H1 (cell line): ENCODE measurements around the gene UBR1. TPM values are rescaled to one million over a fixed set of nuclear protein-coding genes. Genes with fewer than 3 reads are reported as not detected.

Experiments used
- CTCF ChIA-PET: fragments of 300-600 bp; sonication (Branson Sonifier 250); formaldehyde crosslinking; loops from one replicate; lab custom pipeline; 2021; ENCODE audit not compliant: partially characterized antibody; lab: Charles Lee
- POLR2A ChIA-PET: fragments of 300-600 bp; sonication (Branson Sonifier 250); formaldehyde crosslinking; loops from one replicate; lab custom pipeline; 2021; ENCODE audit warnings: inconsistent platforms; ENCODE audit not compliant: partially characterized antibody; lab: Charles Lee
- DNase-seq, 2 experiments: peaks; one replicate each; pipeline versions ENCODE4 v3.0.0 to v3.0.0-alpha.2; 2010 to 2022; ENCODE audit warnings: low spot score in 2 of 2, low read depth in 1 of 2, mixed read lengths in 1 of 2
- FAIRE-seq: peaks from 2 replicates; lab custom pipeline; 2011; peaks lifted over from hg19 to GRCh38; lab: Jason Lieb, UNC
- H2AFZ ChIP-seq: 2 replicates; pipeline ENCODE4 v1.8.1; 2012; ENCODE audit warnings: low read length, inconsistent platforms
- H2AK5ac ChIP-seq: 2 replicates; pipeline ENCODE4 v1.6.1; 2013; ENCODE audit warnings: low read depth, low read length
- H2BK120ac ChIP-seq: replicated peaks from 2 replicates; pipeline ENCODE3; 2013; ENCODE audit warnings: low read depth, low read length, inconsistent platforms
- H2BK12ac ChIP-seq: 2 replicates; pipeline ENCODE4 v1.6.1; 2013; ENCODE audit warnings: low read depth, low read length
- H2BK15ac ChIP-seq: 2 replicates; pipeline ENCODE4 v1.6.1; 2013; ENCODE audit warnings: low read length
- H2BK20ac ChIP-seq: 2 replicates; pipeline ENCODE4 v1.6.1; 2013; ENCODE audit warnings: low read length
- H2BK5ac ChIP-seq: 2 replicates; pipeline ENCODE4 v1.6.1; 2013; ENCODE audit warnings: low read depth, low read length
- H3K14ac ChIP-seq: 2 replicates; pipeline ENCODE4 v1.6.1; 2013; ENCODE audit warnings: inconsistent platforms; ENCODE audit not compliant: insufficient read length
- H3K18ac ChIP-seq: 2 replicates; pipeline ENCODE4 v1.6.1; 2013; ENCODE audit warnings: low read length; ENCODE audit errors: extremely low read depth
- H3K23ac ChIP-seq: 2 replicates; pipeline ENCODE4 v1.6.1; 2013; ENCODE audit warnings: inconsistent platforms; ENCODE audit not compliant: insufficient read length
- H3K23me2 ChIP-seq: 2 replicates; pipeline ENCODE4 v1.6.1; 2013; ENCODE audit warnings: low read depth, low read length
- H3K27ac ChIP-seq: 2 replicates; pipeline ENCODE4 v1.6.1; 2011; ENCODE audit warnings: low read depth, low read length, inconsistent platforms
- H3K27me3 ChIP-seq, 4 experiments: replicated peaks in 1 of 4; 1 replicate in 1 of 4; 2 replicates in 3 of 4; pipeline versions ENCODE4 v1.6.1 to v1.8.1; 2011 to 2013; ENCODE audit warnings: low read length in 3 of 4, mild to moderate bottlenecking in 3 of 4, inconsistent platforms in 2 of 4, mixed read lengths in 2 of 4, moderate library complexity in 1 of 4; ENCODE audit not compliant: control insufficient read depth in 3 of 4, insufficient read depth in 3 of 4; ENCODE audit errors: extremely low read depth in 1 of 4
- H3K36me3 ChIP-seq, 4 experiments: 2 replicates each; pipeline versions ENCODE4 v1.6.1 to v1.8.1; 2011 to 2013; ENCODE audit warnings: mild to moderate bottlenecking in 4 of 4, low read length in 3 of 4, moderate library complexity in 2 of 4, control low read depth in 1 of 4, inconsistent platforms in 1 of 4; ENCODE audit not compliant: insufficient read depth in 4 of 4, control insufficient read depth in 2 of 4
- H3K4ac ChIP-seq: replicated peaks from 2 replicates; pipeline ENCODE3; 2013; ENCODE audit warnings: low read length, low read depth, mixed read lengths, inconsistent platforms; ENCODE audit not compliant: insufficient read length
- H3K4me1 ChIP-seq, 4 experiments: replicated peaks in 1 of 4; 1 replicate in 1 of 4; 2 replicates in 3 of 4; pipeline versions ENCODE4 v1.6.1 to v1.8.1; 2011 to 2013; ENCODE audit warnings: low read length in 3 of 4, inconsistent platforms in 2 of 4, mixed read lengths in 1 of 4; ENCODE audit not compliant: insufficient read depth in 4 of 4, control insufficient read depth in 3 of 4
- H3K4me2 ChIP-seq, 2 experiments: 2 replicates each; pipeline versions ENCODE4 v1.6.1 to v1.8.1; 2011 to 2013; ENCODE audit warnings: low read depth in 2 of 2, low read length in 2 of 2, control low read depth in 1 of 2, inconsistent platforms in 1 of 2, mild to moderate bottlenecking in 1 of 2; ENCODE audit not compliant: insufficient read depth in 1 of 2
- H3K4me3 ChIP-seq, 4 experiments: fragments of 200-600, 300-600 bp in 1 of 4; sonication (generic), shearing (Covaris generic), sonication (Bioruptor Twin) in 1 of 4; 2 replicates each; pipeline versions ENCODE4 v1.5.1 to v1.8.1; 2011 to 2016; ENCODE audit warnings: low read length in 4 of 4, low read depth in 3 of 4, control low read depth in 2 of 4, inconsistent platforms in 2 of 4, mild to moderate bottlenecking in 2 of 4, mixed read lengths in 1 of 4, moderate library complexity in 1 of 4; ENCODE audit not compliant: insufficient read depth in 2 of 4; ENCODE audit errors: extremely low read depth in 1 of 4
- H3K56ac ChIP-seq: replicated peaks from 2 replicates; pipeline ENCODE3; 2013; ENCODE audit warnings: low read depth, mild to moderate bottlenecking, mixed read lengths, low read length, inconsistent platforms; ENCODE audit not compliant: insufficient read length
- H3K79me1 ChIP-seq: 2 replicates; pipeline ENCODE4 v1.6.1; 2013; ENCODE audit warnings: low read depth, low read length, control low read depth
- H3K79me2 ChIP-seq, 2 experiments: 2 replicates each; pipeline versions ENCODE4 v1.6.1 to v1.8.1; 2012 to 2013; ENCODE audit warnings: low read length in 2 of 2, mild to moderate bottlenecking in 2 of 2, inconsistent platforms in 1 of 2; ENCODE audit not compliant: insufficient read depth in 2 of 2, control insufficient read depth in 1 of 2
- H3K9ac ChIP-seq, 4 experiments: replicated peaks in 1 of 4; 1 replicate in 1 of 4; 2 replicates in 3 of 4; pipeline versions ENCODE4 v1.6.1 to v1.8.1; 2011 to 2013; ENCODE audit warnings: low read depth in 3 of 4, low read length in 3 of 4, control low read depth in 2 of 4, mild to moderate bottlenecking in 2 of 4, moderate library complexity in 2 of 4, inconsistent platforms in 1 of 4; ENCODE audit errors: extremely low read depth in 1 of 4
- H3K9me3 ChIP-seq, 2 experiments: 2 replicates each; pipeline versions ENCODE4 v1.6.1 to v1.8.1; 2012 to 2013; ENCODE audit warnings: mild to moderate bottlenecking in 2 of 2, moderate library complexity in 2 of 2, control low read depth in 1 of 2, inconsistent platforms in 1 of 2, low read depth in 1 of 2, low read length in 1 of 2, mixed read lengths in 1 of 2; ENCODE audit not compliant: insufficient read depth in 2 of 2
- H4K20me1 ChIP-seq, 2 experiments: replicated peaks in 1 of 2; 2 replicates each; pipeline versions ENCODE3 to v1.8.1; 2011 to 2013; ENCODE audit warnings: inconsistent platforms in 2 of 2, low read length in 2 of 2, mild to moderate bottlenecking in 1 of 2; ENCODE audit not compliant: insufficient read depth in 2 of 2, control insufficient read depth in 1 of 2
- H4K5ac ChIP-seq: 2 replicates; pipeline ENCODE4 v1.6.1; 2013; ENCODE audit warnings: low read length, low read depth, mixed read lengths, inconsistent platforms; ENCODE audit not compliant: insufficient read length
- H4K8ac ChIP-seq: 2 replicates; pipeline ENCODE4 v1.8.0; 2013; ENCODE audit warnings: mild to moderate bottlenecking, moderate library complexity, low read length, inconsistent platforms; ENCODE audit not compliant: insufficient read depth; ENCODE audit errors: extremely low read depth
- H4K91ac ChIP-seq: replicated peaks from 2 replicates; pipeline ENCODE3; 2013; ENCODE audit warnings: low read length, mixed read lengths, inconsistent platforms; ENCODE audit not compliant: insufficient read length
- RAD21 ChIP-seq, 2 experiments: IDR thresholded peaks in 1 of 2; conservative IDR thresholded peaks in 1 of 2; 2 replicates each; pipeline ENCODE4 v1.6.1; 2011; ENCODE audit warnings: low read depth in 2 of 2, low read length in 2 of 2, improper control_type of control experiment in 1 of 2, inconsistent platforms in 1 of 2, mild to moderate bottlenecking in 1 of 2, moderate library complexity in 1 of 2
- WGBS, 2 experiments: shearing (Covaris generic) in 1 of 2; methylation state at CpG; one replicate each; pipeline versions ENCODE4 v1.1.6 to v1.1.7; 2013 to 2015; ENCODE audit warnings: low lambda C conversion rate in 2 of 2, mixed read lengths in 2 of 2, inconsistent platforms in 1 of 2, low coverage in 1 of 2, missing lambda C conversion rate in 1 of 2; ENCODE audit not compliant: insufficient replicate concordance in 2 of 2, insufficient coverage in 1 of 2, insufficient read length in 1 of 2; ENCODE audit errors: extremely low coverage in 1 of 2, missing lambda C conversion rate in 1 of 2; 5-methylcytosine and 5-hydroxymethylcytosine counted together
- polyA plus RNA-seq, 7 experiments: library from polyadenylated mRNA; depleted of rRNA in 3 of 7; stranded (reverse) in 5 of 7; unstranded in 2 of 7; fragments of >200 nt in 5 of 7; fragments of 200-250 nt in 2 of 7; gene quantifications; 1 replicate in 5 of 7; 2 replicates in 1 of 7; 4 replicates in 1 of 7; pipeline versions ENCODE4 v1.2.1 to v1.2.3, GENCODE V29; 2011 to 2013; ENCODE audit warnings: missing spikeins in 2 of 7, mixed read lengths in 2 of 7
- total RNA-seq: library from RNA; stranded (reverse); fragmentation: NEBNext Ultra II Directional; extraction: Animal tissue kit (Norgen Biotek cat#: 25700); gene quantifications from 2 replicates; pipeline ENCODE4 v1.2.1, GENCODE V29; 2021

UBR1 gene
- total and polyA plus RNA-seq, 2 of the 8 experiments (the other 6 are each of a cell fraction or from before 2014, with no cell fraction given), result 3.7 to 18.7 TPM

DNA sequence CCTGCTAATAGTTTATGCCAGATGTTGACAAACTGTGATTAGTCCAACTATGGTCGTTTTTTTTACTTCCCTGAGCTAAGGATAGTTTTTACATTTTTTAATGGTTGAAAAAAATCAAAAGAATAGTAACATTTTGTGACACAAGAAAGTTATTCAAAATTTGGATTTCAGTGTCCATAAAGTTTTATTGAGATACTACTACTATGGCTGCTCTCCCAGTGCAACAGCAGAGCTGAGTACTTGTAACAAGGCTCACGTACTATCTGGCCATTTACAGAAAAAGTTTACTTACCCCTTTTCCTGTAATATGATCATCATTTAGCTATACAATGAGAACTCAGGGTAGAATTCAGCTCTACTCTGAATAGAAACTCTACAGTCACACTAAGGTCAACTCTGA lies 16.0 kb upstream of the UBR1 start:
- Histone ChIP-seq H3K4ac (no peak overlapping the region), H3K27ac (no peak overlapping the region), H2BK15ac (no peak overlapping the region), H3K4me1 (peaks cover 0 to 2% (median 0%) of the 10 kb centered on the region in 4 experiments; a peak in 1 of 7 replicates), H3K4me3 (no peak overlapping the region), H3K23me2 (peaks cover 8% of the 10 kb centered on the region), H2AFZ (0 out of 2 replicates have a peak overlapping the region, but pooled peaks have one; percentile 96), H3K4me2 (no peak overlapping the region; a peak in 1 of 4 replicates), H2BK12ac (no peak overlapping the region), H3K18ac (no peak overlapping the region), H2BK120ac (no peak overlapping the region), H3K36me3 (no peaks in the 10 kb centered on the region), H3K27me3 (no peaks in the 10 kb centered on the region; a peak in 2 of 7 replicates), H3K23ac (no peak overlapping the region), H3K14ac (no peak overlapping the region), H2AK5ac (no peak overlapping the region), H3K56ac (no peak overlapping the region), H3K9me3 (no peaks in the 10 kb centered on the region), H3K9ac (no peak overlapping the region), H4K8ac (no peak overlapping the region), H2BK20ac (no peak overlapping the region), H3K79me1 (no peaks in the 10 kb centered on the region), H4K91ac (no peak overlapping the region), H3K79me2 (no peaks in the 10 kb centered on the region), H4K5ac (no peak overlapping the region), H2BK5ac (no peak overlapping the region), H4K20me1 (no peaks in the 10 kb centered on the region)
- DNase-seq (no peak), FAIRE-seq (no peak)
- ChIA-PET POLR2A (interaction anchor here (0.6 kb wide), 1 partner anchor 408 kb away, joined by 3 read pairs; no protein-coding TSS in a partner anchor), CTCF (interaction anchor here (1.2 to 2.5 kb wide), 3 partner anchors 16 to 147 kb away, joined by 3 to 6 read pairs (median 4); partner anchors contain the start of gene UBR1)
- TF ChIP-seq RAD21 (IDR thresholded peaks at IDR 0.05 in 1 of 2, conservative IDR thresholded peaks at IDR 0.05 in 1 of 2; ENCODE audit: low read depth in 2 of 2, low read length in 2 of 2), result no peak
- 60% methylated on average over 2 of the region's 2 CpGs; no CpG with 5 or more reads in 1 of the 2 experiments for WGBS, 2 experiments
